HuH-7.5 (cell line): ENCODE data around the gene ZBTB22.
A peak's percentile ranks its signal among the peaks of the same experiment; 100 is the strongest.

Experiments
- DNase-seq: peaks from one replicate; pipeline ENCODE4 v3.0.0; 2011; ENCODE audit warnings: low spot score

ZBTB22 gene

GRCh38 chr6:33330736-33331135 lies 13.2 kb upstream of the ZBTB22 start:
- no peak for DNase-seq

- no peak for DNase-seq
Measured at GRCh38 chr6:33329058-33329457, 11.5 kb upstream of the ZBTB22 start.

GRCh38 chr6:33324125-33324524 lies 6.6 kb upstream of the ZBTB22 start:
- no peak for DNase-seq

GRCh38 chr6:33323623-33323948 lies 6.0 kb upstream of the ZBTB22 start:
- DNase-seq: no peak

- no peak for DNase-seq
Measured at GRCh38 chr6:33321227-33321626, 3.7 kb upstream of the ZBTB22 start.

- DNase-seq: no peak
Measured at GRCh38 chr6:33320315-33321181, 3.0 kb upstream of the ZBTB22 start.

- no peak for DNase-seq
Measured at GRCh38 chr6:33319939-33320314, 2.4 kb upstream of the ZBTB22 start.

- DNase-seq: no peak
Measured at GRCh38 chr6:33318426-33319073, 1.0 kb upstream of the ZBTB22 start.

GRCh38 chr6:33317419-33317668 lies 200 bp downstream of the ZBTB22 start:
- DNase-seq: peak; percentile 56

GRCh38 chr6:33316603-33317418 lies 733 bp downstream of the ZBTB22 start:
- DNase-seq: no peak

GRCh38 chr6:33315793-33316602 lies 1.5 kb downstream of the ZBTB22 start:
- no peak for DNase-seq

GRCh38 chr6:33314943-33315792 lies 2.4 kb downstream of the ZBTB22 start:
- no peak for DNase-seq

GRCh38 chr6:33314515-33314942 lies 3.0 kb downstream of the ZBTB22 start:
- peak; percentile 31 for DNase-seq

GRCh38 chr6:33313709-33314514 lies 3.6 kb downstream of the ZBTB22 start, which contains the start of gene TAPBP:
TSS of gene TAPBP (minus strand) at chr6:33314078. CDS start at chr6:33314041, 37 bp downstream.
- DNase-seq: peak; percentile 51

- peak; percentile 36 for DNase-seq
Measured at GRCh38 chr6:33313105-33313708, 4.3 kb downstream of the ZBTB22 start.

- peak; percentile 71 for DNase-seq
Measured at GRCh38 chr6:33312361-33313104, 5.0 kb downstream of the ZBTB22 start.

GRCh38 chr6:33306356-33306755 lies 11.2 kb downstream of the ZBTB22 start:
- DNase-seq: no peak

- no peak for DNase-seq
Measured at GRCh38 chr6:33305052-33305451, 12.5 kb downstream of the ZBTB22 start.

GRCh38 chr6:33304216-33304615 lies 13.3 kb downstream of the ZBTB22 start:
- DNase-seq: no peak
